Stimulated activated effector memory CD8-positive, alpha-beta T cell treated with anti-CD3 and anti-CD28 coated beads, Interleukin-12 subunit alpha, Interleukin-12 subunit beta, amount 100 ng/mL, for 72 hours (primary cell): Measurements from ENCODE around the gene NBEAL2.
"Not testable (repeated sequence)": the region's sequence is repeated elsewhere in the genome, so short reads cannot be mapped to it uniquely, and the experiment has no call there.

Source experiments
- ATAC-seq: fragments of 150-1000 bp; cut with Tn5 transposase; 2 replicates; pipeline ENCODE4 v1.10.0; 2021
- DNase-seq, 2 donors: peaks; one replicate each; pipeline ENCODE4 v3.0.0; 2021 to 2022; ENCODE audit warnings: low spot score in 2 of 2
- H3K27ac Mint-ChIP-seq: one replicate; pipeline ENCODE4 v1.8.0; 2022; ENCODE audit warnings: mild to moderate bottlenecking, mixed read lengths
- H3K36me3 Mint-ChIP-seq: one replicate; pipeline ENCODE4 v1.8.0; 2022; ENCODE audit warnings: mild to moderate bottlenecking, mixed read lengths
- H3K4me1 Mint-ChIP-seq: one replicate; pipeline ENCODE4 v1.8.0; 2022; ENCODE audit warnings: mixed read lengths
- H3K4me3 Mint-ChIP-seq: one replicate; pipeline ENCODE4 v1.8.0; 2022; ENCODE audit warnings: mild to moderate bottlenecking, mixed read lengths
- H3K9me3 Mint-ChIP-seq: one replicate; pipeline ENCODE4 v1.8.0; 2022; ENCODE audit warnings: mixed read lengths

Gene NBEAL2

DNA sequence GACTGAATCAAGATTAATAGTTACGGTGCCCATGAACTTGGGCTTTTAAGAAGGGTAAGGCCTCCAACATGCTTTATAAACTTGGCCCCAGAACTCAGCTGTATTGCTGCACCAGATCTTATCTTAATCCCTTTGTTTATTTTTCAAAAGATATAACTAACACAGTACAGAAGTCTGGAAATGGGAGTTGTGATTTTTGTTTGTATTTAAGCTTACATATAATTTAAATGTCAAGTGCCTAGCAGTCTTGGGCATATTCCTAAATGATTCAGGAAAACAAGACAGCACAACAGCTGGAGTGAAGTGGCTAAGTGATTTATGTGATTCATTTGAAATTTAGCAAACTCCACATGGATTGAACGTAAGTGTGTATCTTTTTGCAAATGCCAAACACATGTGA lies 56.2 kb downstream of the NBEAL2 start:
- no peak overlapping the region for H3K27ac Mint-ChIP-seq
- ATAC-seq (no peak), DNase-seq (no peak)
- H3K4me1 Mint-ChIP-seq, result peaks cover 29% of the 10 kb centered on the region
- no peak overlapping the region for H3K4me3 Mint-ChIP-seq
- no peaks in the 10 kb centered on the region for H3K9me3 Mint-ChIP-seq
- peaks cover 92% of the 10 kb centered on the region for H3K36me3 Mint-ChIP-seq

DNA sequence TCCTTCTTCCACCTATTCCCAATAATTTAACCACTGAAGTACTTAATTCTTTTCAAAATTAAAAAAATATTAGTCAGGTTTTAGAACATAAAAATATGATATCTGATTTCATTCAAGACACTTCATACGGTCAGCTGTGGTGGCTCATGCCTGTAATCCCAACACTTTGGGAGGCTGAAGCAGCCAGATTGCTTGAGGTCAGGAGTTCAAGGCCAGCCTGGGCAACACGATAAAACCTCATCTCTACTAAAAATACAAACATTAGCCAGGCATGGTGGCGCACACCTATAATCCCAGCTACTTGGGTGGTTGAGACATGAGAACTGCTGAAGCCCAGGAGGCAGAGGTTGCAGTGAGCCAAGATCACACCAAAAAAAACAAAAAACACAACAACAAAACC lies 56.7 kb downstream of the NBEAL2 start:
- Mint-ChIP-seq H3K27ac (no peak overlapping the region), H3K9me3 (no peaks in the 10 kb centered on the region), H3K4me3 (no peak overlapping the region), H3K36me3 (peaks cover 95% of the 10 kb centered on the region), H3K4me1 (peaks cover 24% of the 10 kb centered on the region)
- no peak for ATAC-seq
- no peak for DNase-seq

DNA sequence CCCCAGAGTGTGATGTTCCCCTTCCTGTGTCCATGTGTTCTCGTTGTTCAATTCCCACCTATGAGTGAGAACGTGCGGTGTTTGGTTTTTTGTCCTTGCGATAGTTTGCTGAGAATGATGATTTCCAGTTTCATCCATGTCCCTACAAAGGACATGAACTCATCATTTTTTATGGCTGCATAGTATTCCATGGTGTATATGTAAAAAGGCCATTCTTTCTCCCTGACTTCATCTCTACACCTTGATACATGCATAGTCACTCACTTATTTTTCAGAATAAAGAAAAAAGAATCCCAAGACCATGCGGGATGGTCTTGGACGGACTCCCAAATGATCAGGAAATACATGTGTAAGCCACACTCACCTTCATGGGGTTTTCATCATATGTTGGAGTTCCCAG lies 57.8 kb downstream of the NBEAL2 start:
- ATAC-seq, DNase-seq, H3K9me3 Mint-ChIP-seq: not testable (repeated sequence)
- Mint-ChIP-seq H3K36me3 (peaks cover 100% of the 10 kb centered on the region), H3K4me1 (peaks cover 19% of the 10 kb centered on the region), H3K27ac (peak overlapping the region; percentile 85), H3K4me3 (peak overlapping the region; percentile 31)

DNA sequence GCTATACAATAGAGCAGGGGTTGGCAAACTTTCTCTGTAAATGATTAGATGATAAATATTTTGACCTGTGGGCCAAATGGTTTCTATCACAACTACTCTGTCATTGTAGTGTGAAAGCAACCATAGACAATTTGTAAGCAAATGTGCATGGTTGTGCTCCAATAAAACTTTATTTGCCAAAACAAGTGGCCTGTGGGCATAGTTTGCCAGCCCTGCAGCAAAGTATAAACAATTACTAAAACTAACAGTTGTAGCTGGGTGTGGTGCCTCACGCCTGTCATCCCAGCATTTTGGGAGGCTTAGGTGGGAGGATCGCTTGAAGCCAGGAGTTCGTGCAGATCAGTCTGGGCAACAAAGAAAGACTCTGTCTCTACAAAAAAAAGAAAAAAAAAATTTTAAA lies 61.6 kb downstream of the NBEAL2 start:
- H3K27ac Mint-ChIP-seq, result no peak overlapping the region
- no peaks in the 10 kb centered on the region for H3K9me3 Mint-ChIP-seq
- H3K36me3 Mint-ChIP-seq, result peaks cover 97% of the 10 kb centered on the region
- no peak for DNase-seq
- no peak overlapping the region for H3K4me3 Mint-ChIP-seq
- no peak for ATAC-seq
- H3K4me1 Mint-ChIP-seq, result peaks cover 13% of the 10 kb centered on the region

DNA sequence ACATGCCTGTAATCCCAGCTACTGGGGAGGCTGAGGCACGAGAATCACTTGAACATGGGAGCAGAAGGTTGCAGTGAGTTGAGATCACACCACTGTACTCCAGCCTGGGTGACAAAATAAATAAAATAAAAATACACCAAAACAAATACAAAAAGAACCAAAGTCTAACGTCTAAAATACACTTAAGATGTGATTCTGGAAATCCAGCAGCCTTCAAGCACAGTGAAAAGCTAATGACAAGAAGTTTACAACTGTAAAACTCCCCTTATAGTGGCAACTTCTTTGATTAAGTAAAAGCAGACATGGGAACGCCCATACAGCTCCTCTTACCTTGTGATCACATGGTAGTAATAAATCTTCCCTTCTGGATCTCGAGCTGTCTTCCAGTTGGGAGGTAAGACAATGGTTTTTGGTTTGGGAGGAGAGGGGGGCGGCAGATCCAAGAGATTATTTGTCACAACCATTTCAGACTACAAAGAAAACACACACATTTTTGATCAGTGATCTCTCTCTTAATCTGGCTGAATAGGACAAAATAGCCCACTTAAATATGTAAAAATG lies 62.8 kb downstream of the NBEAL2 start:
- Mint-ChIP-seq H3K4me1 (peaks cover 14% of the 10 kb centered on the region), H3K27ac (peak overlapping the region; percentile 14), H3K9me3 (no peaks in the 10 kb centered on the region), H3K36me3 (peaks cover 97% of the 10 kb centered on the region), H3K4me3 (no peak overlapping the region)
- DNase-seq (no peak), ATAC-seq (no peak)

DNA sequence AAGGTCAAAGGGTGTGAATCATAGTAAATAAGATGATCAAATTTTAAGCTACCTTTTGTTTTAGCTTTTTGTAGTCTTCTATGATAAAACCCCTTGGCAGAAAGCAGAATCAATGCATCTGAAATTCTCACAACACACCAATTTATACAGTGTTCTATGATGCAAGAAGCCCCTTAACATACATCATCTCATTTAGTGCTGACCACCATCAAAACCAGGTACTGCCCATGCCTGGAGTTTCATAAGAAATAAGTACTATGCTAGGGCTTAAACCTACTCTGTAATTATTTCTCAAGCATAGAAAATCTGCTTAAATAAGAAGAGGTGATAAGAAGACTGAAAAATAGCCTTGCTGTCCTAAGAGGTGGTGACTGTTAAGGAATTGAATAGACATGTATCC lies 67.6 kb downstream of the NBEAL2 start:
- Mint-ChIP-seq H3K4me1 (peaks cover 14% of the 10 kb centered on the region), H3K4me3 (no peak overlapping the region), H3K9me3 (no peaks in the 10 kb centered on the region), H3K36me3 (peaks cover 64% of the 10 kb centered on the region), H3K27ac (no peak overlapping the region)
- DNase-seq (no peak), ATAC-seq (no peak)

DNA sequence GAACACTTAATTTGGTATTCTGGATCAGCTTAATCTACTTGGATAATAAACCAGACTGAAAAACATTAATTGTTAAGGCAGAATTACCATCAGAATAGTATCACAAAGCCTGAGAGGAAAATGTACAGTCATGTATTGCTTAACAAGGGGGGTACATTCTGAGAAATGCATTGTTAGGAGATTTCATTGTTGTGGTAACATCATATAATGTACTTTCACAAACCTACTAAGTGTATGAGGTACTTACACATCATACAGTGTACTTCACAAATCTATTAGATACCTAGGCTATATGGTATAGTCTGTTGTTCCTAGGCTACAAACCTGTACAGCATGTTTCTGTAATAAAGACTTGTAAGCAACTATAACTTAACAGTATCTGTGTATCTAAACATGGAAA lies 68.2 kb downstream of the NBEAL2 start:
- H3K27ac Mint-ChIP-seq, result no peak overlapping the region
- H3K4me1 Mint-ChIP-seq, result peaks cover 14% of the 10 kb centered on the region
- DNase-seq (no peak), ATAC-seq (peak; percentile 71)
- H3K9me3 Mint-ChIP-seq, result no peaks in the 10 kb centered on the region
- peaks cover 64% of the 10 kb centered on the region for H3K36me3 Mint-ChIP-seq
- H3K4me3 Mint-ChIP-seq, result no peak overlapping the region

DNA sequence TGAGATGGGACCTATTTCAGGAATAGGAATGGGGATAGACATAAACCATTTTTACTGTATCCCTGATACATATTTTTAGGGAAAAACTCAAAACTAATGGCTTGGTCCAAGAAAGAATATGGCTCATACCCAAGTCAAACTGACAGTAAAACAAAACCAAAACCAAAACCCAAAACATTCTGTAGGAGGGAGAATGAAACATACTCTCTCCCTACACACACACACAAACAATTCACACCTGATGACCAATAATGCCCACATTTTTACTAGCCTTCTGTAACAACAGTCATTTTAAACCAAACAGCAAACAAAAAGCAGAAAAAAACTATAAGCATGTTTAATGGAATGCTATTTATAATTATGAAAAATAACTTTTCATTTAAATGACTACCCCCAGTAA lies 74.9 kb downstream of the NBEAL2 start:
- Mint-ChIP-seq H3K9me3 (no peaks in the 10 kb centered on the region), H3K36me3 (peaks cover 82% of the 10 kb centered on the region), H3K4me3 (no peak overlapping the region), H3K27ac (no peak overlapping the region), H3K4me1 (peaks cover 32% of the 10 kb centered on the region)
- DNase-seq (no peak), ATAC-seq (peak; percentile 38)

DNA sequence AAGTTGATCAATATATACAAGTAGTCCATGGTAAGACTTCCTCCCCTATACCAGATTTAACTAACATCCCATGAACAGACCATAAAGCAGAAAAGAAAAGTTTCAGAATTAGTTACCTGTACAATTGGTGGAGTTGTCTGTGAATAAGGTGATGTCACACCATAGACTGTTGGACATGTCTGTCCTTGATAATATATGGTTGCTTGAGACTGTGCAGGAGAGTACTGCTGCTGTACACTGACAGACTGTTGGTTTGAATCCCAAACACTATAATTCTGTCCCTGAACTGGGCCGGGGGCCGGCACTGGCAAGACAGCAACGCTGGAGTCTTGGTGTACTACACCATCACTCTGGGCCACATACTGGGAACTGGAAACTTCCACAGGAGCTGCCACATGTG lies 77.2 kb downstream of the NBEAL2 start:
- peak overlapping the region; percentile 45 for H3K27ac Mint-ChIP-seq
- ATAC-seq (peak; percentile 29), DNase-seq (peak in 1 of 2 donors; percentile 54)
- no peaks in the 10 kb centered on the region for H3K9me3 Mint-ChIP-seq
- no peak overlapping the region for H3K4me3 Mint-ChIP-seq
- peaks cover 26% of the 10 kb centered on the region for H3K4me1 Mint-ChIP-seq
- H3K36me3 Mint-ChIP-seq, result peaks cover 93% of the 10 kb centered on the region

DNA sequence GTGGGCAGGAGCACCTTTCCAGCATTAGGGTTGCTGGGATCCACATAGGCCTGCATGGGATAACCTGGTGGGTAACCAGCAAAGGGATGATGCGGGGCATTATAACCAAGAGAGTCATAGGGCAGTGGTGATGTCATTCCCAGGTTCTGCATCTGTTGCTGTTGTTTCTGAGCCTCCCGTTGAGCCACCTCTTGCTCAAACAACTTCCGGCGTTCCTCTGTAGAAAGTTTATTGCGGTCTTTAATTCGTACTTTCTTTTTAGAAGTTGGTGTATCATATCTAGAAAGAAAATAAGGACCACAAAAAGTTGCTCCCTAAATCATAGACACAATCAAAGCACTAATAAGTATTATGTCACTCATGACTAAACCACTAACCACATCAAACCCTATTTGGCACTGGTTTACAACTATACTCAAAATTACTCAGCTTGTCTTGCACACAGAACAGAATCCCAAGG lies 77.8 kb downstream of the NBEAL2 start:
- ATAC-seq, result peak; percentile 96

More for the DNA sequence above, 77.8 kb downstream of the NBEAL2 start:
- Mint-ChIP-seq H3K4me1 (peaks cover 31% of the 10 kb centered on the region), H3K36me3 (peaks cover 94% of the 10 kb centered on the region), H3K9me3 (no peaks in the 10 kb centered on the region), H3K27ac (peak overlapping the region; percentile 45), H3K4me3 (no peak overlapping the region)
- DNase-seq, result peak; percentile 15 to 61
